Fibroblast of lung (primary cell): ENCODE data around the gene MYL12B.

ENCODE experiments used
- CTCF ChIP-seq, 2 donors: IDR thresholded peaks in 1 of 2; conservative IDR thresholded peaks in 1 of 2; 1 replicate in 1 of 2; 2 replicates in 1 of 2; pipeline ENCODE4 v1.5.1; 2011 to 2012; ENCODE audit warnings: low read length in 2 of 2, control low read depth in 1 of 2, inconsistent platforms in 1 of 2, low read depth in 1 of 2, mild to moderate bottlenecking in 1 of 2
- EZH2 ChIP-seq: IDR thresholded peaks from 2 replicates; pipeline ENCODE4 v1.5.1; 2012; ENCODE audit warnings: low read length, control low read depth, mild to moderate bottlenecking; ENCODE audit errors: missing control alignments

- TF ChIP-seq CTCF (conservative IDR thresholded peaks at IDR 0.05 in 1 of 2, IDR thresholded peaks at IDR 0.05 in 1 of 2; ENCODE audit: low read depth in 1 of 2, low read length in 2 of 2), result no peak
- TF ChIP-seq EZH2, result no peak
Observed at GRCh38 chr18:3254725-3255124, 7.2 kb upstream of the MYL12B start.
